Esophagus squamous epithelium (tissue), 5 donors: ENCODE measurements around the gene VWA1. TPM values are rescaled to one million over a fixed set of nuclear protein-coding genes. Genes with fewer than 3 reads are reported as not detected.
A peak's percentile ranks its signal among the peaks of the same experiment; 100 is the strongest.

ENCODE experiments used
- DNase-seq: peaks from one replicate; lab custom pipeline; 2025; lab: John Stamatoyannopoulos, UW
- H3K27ac ChIP-seq, 4 donors: fragments of 200-600 bp; sonication (generic); one replicate each; pipeline ENCODE4 v1.5.1; 2016 to 2019; ENCODE audit warnings: mild to moderate bottlenecking in 1 of 4
- H3K27me3 ChIP-seq, 4 donors: fragments of 200-600 bp; sonication (generic); 1 replicate in 3 of 4; 2 replicates in 1 of 4; pipeline versions ENCODE4 v1.5.1 to v1.6.0; 2017 to 2021; ENCODE audit warnings: antibody characterized with exemption in 1 of 4
- H3K36me3 ChIP-seq, 3 donors: fragments of 200-600 bp; sonication (generic); one replicate each; pipeline ENCODE4 v1.5.1; 2016 to 2019
- H3K4me1 ChIP-seq, 3 donors: fragments of 200-600 bp; sonication (generic); one replicate each; pipeline ENCODE4 v1.5.1; 2017 to 2019
- H3K4me3 ChIP-seq, 4 donors: fragments of 200-600 bp; sonication (generic); 1 replicate in 3 of 4; 2 replicates in 1 of 4; pipeline ENCODE4 v1.5.1; 2016 to 2019; ENCODE audit warnings: mild to moderate bottlenecking in 2 of 4, moderate library complexity in 1 of 4
- H3K9me3 ChIP-seq, 3 donors: fragments of 200-600 bp; sonication (generic); one replicate each; pipeline ENCODE4 v1.5.1; 2016 to 2019
- POLR2A ChIP-seq, 4 donors: fragments of 450-650 bp; IDR thresholded peaks; one replicate each; pipeline ENCODE4 v1.6.1; 2017; ENCODE audit warnings: antibody characterized with exemption in 4 of 4, mild to moderate bottlenecking in 4 of 4, moderate library complexity in 3 of 4
- WGBS, 2 donors: methylation state at CpG; one replicate each; pipeline ENCODE4 v1.1.5; 2018; 5-methylcytosine and 5-hydroxymethylcytosine counted together
- intact Hi-C: fragments of 100-400 bp; cut with DNase I; formaldehyde crosslinking; loops from one replicate; pipeline ENCODE4 v1.15.0; 2022
- total RNA-seq, 4 donors: library from RNA; depleted of rRNA; stranded (reverse); fragments of >200 nt; gene quantifications; one replicate each; pipeline ENCODE4 v1.1.0, GENCODE V29; 2016
- TF ChIP-seq, protein P1 (sequence below), 6 experiments: fragments of 450-650 bp in 4 of 6; fragments of 200-600 bp in 2 of 6; sonication (generic) in 2 of 6; IDR thresholded peaks; one replicate each; pipeline ENCODE4 v1.5.1; 2016 to 2019; ENCODE audit warnings: antibody characterized with exemption in 6 of 6, mild to moderate bottlenecking in 4 of 6, moderate library complexity in 4 of 6
- donor health status: DM: yes; HTN: yes; CAD: no.

Gene VWA1, protein sequence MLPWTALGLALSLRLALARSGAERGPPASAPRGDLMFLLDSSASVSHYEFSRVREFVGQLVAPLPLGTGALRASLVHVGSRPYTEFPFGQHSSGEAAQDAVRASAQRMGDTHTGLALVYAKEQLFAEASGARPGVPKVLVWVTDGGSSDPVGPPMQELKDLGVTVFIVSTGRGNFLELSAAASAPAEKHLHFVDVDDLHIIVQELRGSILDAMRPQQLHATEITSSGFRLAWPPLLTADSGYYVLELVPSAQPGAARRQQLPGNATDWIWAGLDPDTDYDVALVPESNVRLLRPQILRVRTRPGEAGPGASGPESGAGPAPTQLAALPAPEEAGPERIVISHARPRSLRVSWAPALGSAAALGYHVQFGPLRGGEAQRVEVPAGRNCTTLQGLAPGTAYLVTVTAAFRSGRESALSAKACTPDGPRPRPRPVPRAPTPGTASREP
- total RNA-seq: 10 to 100 TPM; 20.0 to 55.0 (median 34.6) TPM

DNA sequence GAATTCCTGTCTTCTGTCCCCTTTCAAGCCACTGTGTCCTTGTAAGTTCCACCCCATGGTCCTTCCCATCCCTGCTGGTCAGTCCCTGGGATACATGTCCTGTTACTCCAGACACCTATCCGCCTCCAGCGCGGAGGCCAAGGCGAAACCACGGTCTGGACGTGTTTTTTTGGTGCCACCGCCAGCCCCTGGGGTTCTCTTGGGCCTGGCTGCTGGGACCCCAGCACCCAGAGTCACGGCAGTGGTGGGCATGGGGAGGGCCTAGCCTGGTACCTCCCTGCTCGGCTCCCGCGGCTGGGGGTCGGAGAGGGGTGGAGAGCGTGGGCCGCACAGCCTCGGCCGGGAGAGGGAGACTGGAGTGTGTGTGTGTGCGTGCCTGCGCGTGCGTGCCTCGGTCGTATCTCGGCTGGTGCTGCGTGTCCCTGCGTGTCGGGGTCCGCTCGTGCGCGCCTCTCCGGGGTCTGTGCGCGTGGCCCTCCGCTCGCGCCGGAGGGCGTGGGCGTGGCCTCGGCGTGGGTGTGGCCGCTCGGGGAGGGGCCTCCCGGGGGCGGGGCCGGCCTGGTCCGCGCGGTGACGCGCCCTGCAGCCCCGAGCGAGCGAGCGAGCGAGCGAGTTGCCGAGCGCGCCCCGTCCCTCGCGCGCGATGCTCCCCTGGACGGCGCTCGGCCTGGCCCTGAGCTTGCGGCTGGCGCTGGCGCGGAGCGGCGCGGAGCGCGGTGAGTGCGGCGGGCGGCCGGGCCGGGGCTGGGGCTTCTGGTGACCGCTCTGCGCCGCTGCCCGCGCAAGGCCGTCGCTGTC is at the start of gene VWA1:
TSS of gene VWA1 (plus strand) at position 585 of the 798 bp plus-strand sequence. CDS start at position 644, 59 bp downstream.
- intact Hi-C loops: no loop called here
- Histone ChIP-seq H3K4me3 (peak within 1 kb of the TSS; percentile 49 to 75 (median 62)), H3K4me1 (peaks cover 72 to 92% (median 77%) of the 10 kb centered on the region in 3 donors), H3K36me3 (peaks cover 0 to 17% (median 3%) of the 10 kb centered on the region in 3 donors), H3K27me3 (peaks cover 0 to 23% (median 0%) of the 10 kb centered on the region in 4 donors), H3K9me3 (no peaks in the 10 kb centered on the region), H3K27ac (peak within 1 kb of the TSS; percentile 93 to 97 (median 96))
- TF ChIP-seq POLR2A (IDR thresholded peaks at IDR 0.05): peak in 1 of 4 donors; percentile 65
- TF ChIP-seq, protein P1, sequence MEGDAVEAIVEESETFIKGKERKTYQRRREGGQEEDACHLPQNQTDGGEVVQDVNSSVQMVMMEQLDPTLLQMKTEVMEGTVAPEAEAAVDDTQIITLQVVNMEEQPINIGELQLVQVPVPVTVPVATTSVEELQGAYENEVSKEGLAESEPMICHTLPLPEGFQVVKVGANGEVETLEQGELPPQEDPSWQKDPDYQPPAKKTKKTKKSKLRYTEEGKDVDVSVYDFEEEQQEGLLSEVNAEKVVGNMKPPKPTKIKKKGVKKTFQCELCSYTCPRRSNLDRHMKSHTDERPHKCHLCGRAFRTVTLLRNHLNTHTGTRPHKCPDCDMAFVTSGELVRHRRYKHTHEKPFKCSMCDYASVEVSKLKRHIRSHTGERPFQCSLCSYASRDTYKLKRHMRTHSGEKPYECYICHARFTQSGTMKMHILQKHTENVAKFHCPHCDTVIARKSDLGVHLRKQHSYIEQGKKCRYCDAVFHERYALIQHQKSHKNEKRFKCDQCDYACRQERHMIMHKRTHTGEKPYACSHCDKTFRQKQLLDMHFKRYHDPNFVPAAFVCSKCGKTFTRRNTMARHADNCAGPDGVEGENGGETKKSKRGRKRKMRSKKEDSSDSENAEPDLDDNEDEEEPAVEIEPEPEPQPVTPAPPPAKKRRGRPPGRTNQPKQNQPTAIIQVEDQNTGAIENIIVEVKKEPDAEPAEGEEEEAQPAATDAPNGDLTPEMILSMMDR (IDR thresholded peaks at IDR 0.05): peak in 1 of 6 experiments; percentile 5
- WGBS, 2 donors: 61 to 80% methylated on average over 4 to 6 of the region's 89 CpGs
- no peak for DNase-seq

DNA sequence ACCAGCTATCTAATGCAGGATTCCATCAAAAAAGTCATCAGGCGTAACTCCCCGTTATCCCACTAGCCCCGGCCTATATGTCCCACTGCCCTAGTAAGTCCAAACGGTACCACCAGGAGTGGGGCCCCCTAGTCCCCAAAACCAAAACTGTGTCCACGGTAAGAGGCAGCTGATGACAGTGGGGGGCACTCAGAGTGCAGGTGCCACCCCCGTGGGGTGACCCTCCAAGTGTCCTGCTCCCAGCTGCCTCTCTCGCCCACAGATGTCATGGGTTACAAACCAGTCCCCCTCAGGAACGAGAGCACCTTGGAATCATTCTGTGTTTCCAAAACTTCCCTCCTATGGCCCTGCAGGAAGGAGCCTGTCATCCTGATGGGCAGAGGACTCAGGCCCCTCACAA is 49.6 kb upstream of the VWA1 start:
- H3K27me3 ChIP-seq: no peaks in the 10 kb centered on the region
- peaks cover 49 to 76% (median 60%) of the 10 kb centered on the region in 3 donors for H3K36me3 ChIP-seq
- no peak overlapping the region for H3K4me3 ChIP-seq
- H3K4me1 ChIP-seq: no peaks in the 10 kb centered on the region
- H3K27ac ChIP-seq: no peak overlapping the region
- H3K9me3 ChIP-seq: no peaks in the 10 kb centered on the region
- intact Hi-C loops: loop anchor here (10.0 kb wide), 1 partner anchor 129 kb away; the partner anchor contains the start of gene ATAD3A
- 89 to 96% methylated on average over 4 to 5 of the region's 8 CpGs for WGBS, 2 donors
- no peak for DNase-seq
- no peak for TF ChIP-seq POLR2A (IDR thresholded peaks at IDR 0.05)
- TF ChIP-seq, protein P1 (IDR thresholded peaks at IDR 0.05): no peak

DNA sequence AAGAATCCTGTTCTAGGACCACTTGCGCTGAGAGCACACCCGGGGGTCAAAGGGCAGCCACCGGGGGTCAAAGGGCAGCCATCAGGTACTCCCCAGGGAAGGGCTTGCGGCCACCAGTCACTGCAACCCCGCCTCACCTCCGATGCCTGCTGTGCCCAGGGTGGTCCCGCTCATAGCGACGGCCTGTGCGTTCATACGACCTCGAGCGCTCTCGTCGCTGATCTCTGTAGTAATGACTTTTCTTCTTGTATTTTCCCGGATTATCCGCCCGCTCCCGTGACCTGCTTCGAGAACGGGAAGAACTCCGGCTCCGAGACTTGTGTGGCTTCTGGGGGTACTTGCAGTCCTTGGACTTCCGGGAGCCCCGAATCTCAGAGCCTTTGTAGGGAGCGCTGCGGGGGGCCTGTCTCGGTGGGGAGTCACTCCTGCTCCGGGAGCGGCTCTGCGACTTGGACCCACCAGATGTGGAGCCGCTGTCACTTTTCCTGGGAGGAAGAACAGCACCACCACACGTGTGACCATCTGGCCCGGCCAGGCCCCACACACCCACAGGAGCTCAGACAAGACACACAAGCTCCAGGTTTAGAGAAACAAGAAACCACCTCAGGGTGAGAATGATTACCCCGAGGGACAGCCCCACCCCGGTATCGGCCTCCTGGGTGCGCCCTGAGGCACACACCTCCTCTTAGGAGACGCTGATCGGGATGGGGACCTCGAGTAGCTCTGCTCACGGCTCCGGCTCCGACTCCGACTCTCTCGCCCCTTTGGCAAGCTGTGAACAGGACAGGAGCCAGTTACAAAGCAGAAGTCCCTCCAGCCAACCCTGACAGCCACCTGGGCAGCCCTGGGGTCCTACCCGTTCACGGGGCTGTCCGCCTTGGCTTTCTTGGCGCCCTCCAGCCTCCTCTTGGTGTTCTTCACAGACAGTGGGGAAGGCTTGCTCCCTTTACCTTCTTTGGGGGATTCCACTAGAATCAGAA is 48.1 kb upstream of the VWA1 start:
- no peak for TF ChIP-seq POLR2A (IDR thresholded peaks at IDR 0.05)
- TF ChIP-seq, protein P1 (IDR thresholded peaks at IDR 0.05): no peak
- DNase-seq: no peak
- intact Hi-C loops: loop anchor here (10.0 kb wide), 1 partner anchor 127 kb away; the partner anchor contains the start of gene ATAD3A
- WGBS, 2 donors: 95 to 98% methylated on average over 4 to 28 of the region's 50 CpGs
- H3K36me3 ChIP-seq: peaks cover 53 to 80% (median 75%) of the 10 kb centered on the region in 3 donors
- no peak overlapping the region for H3K27ac ChIP-seq
- H3K27me3 ChIP-seq: no peaks in the 10 kb centered on the region
- H3K4me1 ChIP-seq: no peaks in the 10 kb centered on the region
- no peaks in the 10 kb centered on the region for H3K9me3 ChIP-seq
- no peak overlapping the region for H3K4me3 ChIP-seq

DNA sequence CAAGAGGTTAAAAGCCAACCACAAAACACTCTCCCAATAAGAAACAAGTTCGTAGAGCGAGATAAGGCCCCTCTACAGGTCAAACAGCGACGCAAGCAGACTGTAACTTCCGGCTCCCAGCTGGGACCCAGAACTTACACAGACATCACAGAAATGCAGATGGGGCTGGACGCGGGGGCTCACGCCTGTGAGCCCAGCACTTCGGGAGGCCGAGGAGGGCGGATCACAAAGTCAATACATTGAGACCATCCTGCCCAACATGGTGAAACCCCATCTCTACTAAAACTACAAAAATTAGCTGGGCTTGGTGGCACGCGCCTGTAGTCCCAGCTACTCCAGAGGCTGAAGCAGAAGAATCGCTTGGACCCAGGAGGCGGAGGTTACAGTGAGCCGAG is 47.4 kb upstream of the VWA1 start:
- WGBS, 2 donors: 96 to 98% methylated on average over 14 to 15 of the region's 16 CpGs
- Histone ChIP-seq H3K36me3 (peaks cover 59 to 87% (median 82%) of the 10 kb centered on the region in 3 donors), H3K4me1 (peaks cover 0 to 2% (median 0%) of the 10 kb centered on the region in 3 donors), H3K27ac (no peak overlapping the region), H3K9me3 (no peaks in the 10 kb centered on the region), H3K4me3 (no peak overlapping the region), H3K27me3 (no peaks in the 10 kb centered on the region)
- TF ChIP-seq POLR2A (IDR thresholded peaks at IDR 0.05): no peak
- TF ChIP-seq, protein P1 (IDR thresholded peaks at IDR 0.05): no peak
- intact Hi-C loops: loop anchor here (10.0 kb wide), 1 partner anchor 127 kb away; the partner anchor contains the start of gene ATAD3A
- DNase-seq: no peak
